HEK293 (cell line): ENCODE data around the gene HOXD9.

ENCODE experiments used
- CTCF ChIA-PET: fragments of 350-600 bp; formaldehyde crosslinking; extraction: SDS; loops from one replicate; lab custom pipeline; 2021; ENCODE audit warnings: antibody characterized with exemption; lab: Yijun Ruan, JAX
- POLR2A ChIA-PET: fragments of 300-600 bp; formaldehyde crosslinking; extraction: SDS; loops from one replicate; lab custom pipeline; 2020; ENCODE audit warnings: antibody characterized with exemption, inconsistent platforms; lab: Yijun Ruan, JAX
- H3K27ac ChIP-seq: fragments of 200-500 bp; sonication (Bioruptor generic); 2 replicates; pipeline ENCODE4 v1.5.1; 2014; ENCODE audit warnings: low read depth, low read length, control low read depth, inconsistent platforms; ENCODE audit errors: extremely low read depth
- H3K36me3 ChIP-seq, 2 experiments: fragments of 200-500 bp in 1 of 2; sonication (Bioruptor generic) in 1 of 2; 1 replicate in 1 of 2; 2 replicates in 1 of 2; pipeline ENCODE4 v1.5.1; 2014 to 2017; ENCODE audit warnings: inconsistent platforms in 2 of 2, low read length in 2 of 2; ENCODE audit not compliant: control insufficient read depth in 2 of 2, insufficient read depth in 1 of 2
- H3K4me1 ChIP-seq: fragments of 200-500 bp; sonication (Bioruptor generic); 2 replicates; pipeline ENCODE4 v1.5.1; 2014; ENCODE audit warnings: mild to moderate bottlenecking, low read length, inconsistent platforms; ENCODE audit not compliant: control insufficient read depth, insufficient read depth
- H3K4me3 ChIP-seq: 2 replicates; pipeline ENCODE4 v1.5.1; 2011; ENCODE audit warnings: low read depth, mild to moderate bottlenecking, control low read depth, low read length, moderate library complexity
- H3K9me3 ChIP-seq: fragments of 200-500 bp; sonication (Bioruptor generic); 2 replicates; pipeline ENCODE4 v1.5.1; 2014; ENCODE audit warnings: low read depth, low read length, inconsistent platforms; ENCODE audit not compliant: control insufficient read depth, insufficient read depth
- CTCF ChIP-seq: fragments of 450-650 bp; formaldehyde crosslinking; IDR thresholded peaks from 2 replicates; pipeline ENCODE4 v1.5.1; 2016; ENCODE audit warnings: missing biosample characterization, missing genetic modification characterization
- HOXD13 ChIP-seq: sonication (generic); formaldehyde crosslinking; IDR thresholded peaks from 2 replicates; pipeline ENCODE4 v1.8.0; 2022; ENCODE audit warnings: missing genetic modification reagents, borderline replicate concordance
- TSHZ1 ChIP-seq: fragments of 450-650 bp; formaldehyde crosslinking; IDR thresholded peaks from 2 replicates; pipeline ENCODE4 v1.5.1; 2016; ENCODE audit warnings: missing biosample characterization, missing genetic modification characterization, borderline replicate concordance
- ZBTB10 ChIP-seq: fragments of 450-650 bp; formaldehyde crosslinking; IDR thresholded peaks from 2 replicates; pipeline ENCODE4 v1.5.1; 2016; ENCODE audit warnings: missing biosample characterization, missing genetic modification characterization
- ZNF155 ChIP-seq: fragments of 450-650 bp; formaldehyde crosslinking; IDR thresholded peaks from 2 replicates; pipeline ENCODE4 v1.5.1; 2016; ENCODE audit warnings: missing biosample characterization, missing genetic modification characterization
- ZNF18 ChIP-seq: fragments of 450-650 bp; formaldehyde crosslinking; IDR thresholded peaks from 2 replicates; pipeline ENCODE4 v1.5.1; 2016; ENCODE audit warnings: missing biosample characterization, missing genetic modification characterization
- ZNF19 ChIP-seq: fragments of 450-650 bp; formaldehyde crosslinking; IDR thresholded peaks from 2 replicates; pipeline ENCODE4; 2016; ENCODE audit warnings: missing biosample characterization, missing genetic modification characterization, low read depth
- ZNF2 ChIP-seq: fragments of 450-650 bp; formaldehyde crosslinking; IDR thresholded peaks from 2 replicates; pipeline ENCODE4 v1.5.1; 2016; ENCODE audit warnings: missing biosample characterization, missing genetic modification characterization
- ZNF335 ChIP-seq: fragments of 450-650 bp; formaldehyde crosslinking; conservative IDR thresholded peaks from 2 replicates; pipeline ENCODE4 v1.5.1; 2016; ENCODE audit warnings: missing biosample characterization, missing genetic modification characterization
- ZNF341 ChIP-seq: fragments of 450-650 bp; formaldehyde crosslinking; IDR thresholded peaks from 2 replicates; pipeline ENCODE4; 2016; ENCODE audit warnings: low read depth, missing biosample characterization, missing genetic modification characterization
- ZNF416 ChIP-seq: fragments of 450-650 bp; formaldehyde crosslinking; IDR thresholded peaks from 2 replicates; pipeline ENCODE4 v1.5.1; 2016; ENCODE audit warnings: missing biosample characterization, missing genetic modification characterization
- ZNF544 ChIP-seq: fragments of 450-650 bp; formaldehyde crosslinking; IDR thresholded peaks from 2 replicates; pipeline ENCODE4 v1.5.0; 2017; ENCODE audit warnings: missing biosample characterization, missing genetic modification characterization
- ZNF571 ChIP-seq: fragments of 450-650 bp; formaldehyde crosslinking; IDR thresholded peaks from 2 replicates; pipeline ENCODE4 v1.5.0; 2017; ENCODE audit warnings: missing biosample characterization, missing genetic modification characterization
- ZNF692 ChIP-seq: fragments of 450-650 bp; formaldehyde crosslinking; IDR thresholded peaks from 2 replicates; pipeline ENCODE4 v1.5.1; 2016; ENCODE audit warnings: missing biosample characterization, missing genetic modification characterization
- ZNF785 ChIP-seq: fragments of 450-650 bp; formaldehyde crosslinking; IDR thresholded peaks from 2 replicates; pipeline ENCODE4 v1.5.1; 2016; ENCODE audit warnings: missing biosample characterization, missing genetic modification characterization
- ZNF792 ChIP-seq: fragments of 450-650 bp; formaldehyde crosslinking; IDR thresholded peaks from 2 replicates; pipeline ENCODE4 v1.5.1; 2016; ENCODE audit warnings: missing biosample characterization, missing genetic modification characterization
- TF ChIP-seq, protein P1 (sequence below): fragments of 450-650 bp; formaldehyde crosslinking; IDR thresholded peaks from 2 replicates; pipeline ENCODE4 v1.5.1; 2016; ENCODE audit warnings: missing biosample characterization, missing genetic modification characterization, borderline replicate concordance

HOXD9 gene

GRCh38 chr2:176088937-176089842 is 33.3 kb upstream of the HOXD9 start:
- Histone ChIP-seq H3K4me1 (no peaks in the 10 kb centered on the region), H3K36me3 (peaks cover 0 to under 1% of the 10 kb centered on the region in 2 experiments; a peak in 1 of 3 replicates), H3K4me3 (no peak overlapping the region), H3K9me3 (no peaks in the 10 kb centered on the region), H3K27ac (no peak overlapping the region)
- CTCF ChIA-PET = interaction anchor here (0.6 to 5.6 kb wide), 13 partner anchors 8 to 1058 kb away, joined by 3 to 33 read pairs (median 3); no protein-coding TSS in a partner anchor
- POLR2A ChIA-PET = interaction anchor here (1.4 to 1.7 kb wide), 2 partner anchors 9 to 15 kb away, joined by 3 to 5 read pairs; no protein-coding TSS in a partner anchor
- TF ChIP-seq ZNF155 = no peak
- TF ChIP-seq ZNF335 (tag by site-specific recombination) = no peak
- TF ChIP-seq ZNF544 (tag by site-specific recombination) = no peak
- TF ChIP-seq ZBTB10 (tag by site-specific recombination) = no peak
- TF ChIP-seq CTCF (tag by site-specific recombination) = no peak
- TF ChIP-seq ZNF341 = no peak
- no peak for TF ChIP-seq HOXD13 (CRISPR knock-in tag)
- no peak for TF ChIP-seq ZNF18 (tag by site-specific recombination)
- no peak for TF ChIP-seq ZNF2
- TF ChIP-seq, protein P1, sequence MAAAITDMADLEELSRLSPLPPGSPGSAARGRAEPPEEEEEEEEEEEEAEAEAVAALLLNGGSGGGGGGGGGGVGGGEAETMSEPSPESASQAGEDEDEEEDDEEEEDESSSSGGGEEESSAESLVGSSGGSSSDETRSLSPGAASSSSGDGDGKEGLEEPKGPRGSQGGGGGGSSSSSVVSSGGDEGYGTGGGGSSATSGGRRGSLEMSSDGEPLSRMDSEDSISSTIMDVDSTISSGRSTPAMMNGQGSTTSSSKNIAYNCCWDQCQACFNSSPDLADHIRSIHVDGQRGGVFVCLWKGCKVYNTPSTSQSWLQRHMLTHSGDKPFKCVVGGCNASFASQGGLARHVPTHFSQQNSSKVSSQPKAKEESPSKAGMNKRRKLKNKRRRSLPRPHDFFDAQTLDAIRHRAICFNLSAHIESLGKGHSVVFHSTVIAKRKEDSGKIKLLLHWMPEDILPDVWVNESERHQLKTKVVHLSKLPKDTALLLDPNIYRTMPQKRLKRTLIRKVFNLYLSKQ (tag by site-specific recombination) = no peak
- no peak for TF ChIP-seq ZNF416 (tag by site-specific recombination)
- no peak for TF ChIP-seq ZNF571 (tag by site-specific recombination)
- no peak for TF ChIP-seq ZNF785
- no peak for TF ChIP-seq ZNF19 (tag by site-specific recombination)
- no peak for TF ChIP-seq ZNF792 (tag by site-specific recombination)
- no peak for TF ChIP-seq TSHZ1 (tag by site-specific recombination)
- no peak for TF ChIP-seq ZNF692 (tag by site-specific recombination)
- TF ChIP-seq, all 188 proteins: peak for 0
